Measurements from ENCODE around the gene MYO5C. TPM values are rescaled to one million over a fixed set of nuclear protein-coding genes. Genes with fewer than 3 reads are reported as not detected.

Gene MYO5C
- total and polyA plus RNA-seq, 2 of the 4 experiments (the other 2 are of a cell fraction): under 0.01 to 0.03 TPM

DNA sequence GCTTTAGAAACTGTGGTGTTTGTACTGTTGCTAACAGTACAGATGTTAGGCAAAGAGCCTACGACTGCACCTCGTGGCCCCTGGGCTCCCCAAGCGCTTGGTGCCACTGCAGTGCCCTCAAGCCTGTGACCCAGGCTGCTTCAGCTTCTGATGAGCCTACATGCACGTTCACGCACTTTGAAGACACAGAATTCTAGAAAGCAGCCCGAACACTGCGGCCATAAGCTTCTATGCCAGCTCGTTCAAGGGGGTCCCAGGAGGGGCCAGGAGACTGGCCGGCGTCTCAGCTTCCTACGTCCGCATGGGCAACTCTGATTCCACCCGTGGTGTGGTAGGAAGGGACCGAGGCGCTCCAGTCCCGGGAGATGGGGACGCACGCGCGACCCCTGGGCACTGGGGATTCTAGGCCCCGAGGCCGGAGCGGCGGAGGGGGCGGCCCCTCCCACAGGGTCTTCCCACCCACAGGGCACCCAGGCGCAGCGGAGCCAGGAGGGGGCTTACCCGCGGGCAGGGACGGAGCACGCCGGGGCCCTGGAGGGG, 653 bp downstream of the MYO5C start:
- Histone ChIP-seq H2AFZ (replicated peaks; ENCODE audit: low read length, poor library complexity) (peak overlapping the region; percentile 78), H3K27ac (ENCODE audit: insufficient read depth, low read length) (no peak overlapping the region), H2BK120ac (ENCODE audit: low read depth, low read length) (no peak overlapping the region), H2AK5ac (ENCODE audit: low read depth, low read length) (no peak overlapping the region), H2BK15ac (ENCODE audit: low read depth, low read length) (no peak overlapping the region), H4K91ac (ENCODE audit: insufficient read depth, low read depth, low read length) (no peak overlapping the region), H3K9me3 (ENCODE audit: control insufficient read depth, insufficient read depth, low read length) (no peaks in the 10 kb centered on the region), H3K23ac (ENCODE audit: low read depth, low read length) (no peak overlapping the region), H3K79me1 (ENCODE audit: low read depth in 1 of 2, low read length in 2 of 2) (no peaks in the 10 kb centered on the region), H3K4ac (ENCODE audit: low read depth, low read length) (no peak overlapping the region), H2BK5ac (ENCODE audit: low read depth, low read length, poor library complexity, severe bottlenecking) (no peak overlapping the region), H3K4me3 (ENCODE audit: insufficient read depth, low read depth, low read length) (no peak overlapping the region), H2BK20ac (ENCODE audit: low read depth, low read length) (no peak overlapping the region), H3K27me3 (ENCODE audit: control insufficient read depth, insufficient read depth, low read length) (peaks cover 43% of the 10 kb centered on the region), H3K9ac (ENCODE audit: low read depth, low read length) (no peak overlapping the region), H3K14ac (replicated peaks; ENCODE audit: low read depth, low read length) (no peak overlapping the region), H3K36me3 (ENCODE audit: control insufficient read depth, insufficient read depth, low read length) (no peaks in the 10 kb centered on the region), H3K4me2 (ENCODE audit: low read depth, low read length) (no peak overlapping the region; the same call in 1 of the 2 replicates), H2AK9ac (replicated peaks; ENCODE audit: low read depth, low read length, poor library complexity) (no peak overlapping the region), H4K20me1 (ENCODE audit: insufficient read depth, low read length) (no peaks in the 10 kb centered on the region), H4K5ac (ENCODE audit: low read depth, low read length) (no peak overlapping the region), H3K56ac (ENCODE audit: extremely low read depth, insufficient read depth, low read length) (no peak overlapping the region), H3K4me1 (ENCODE audit: control insufficient read depth, insufficient read depth, low read length) (no peaks in the 10 kb centered on the region), H4K8ac (ENCODE audit: low read depth in 2 of 2, low read length in 2 of 2) (no peak overlapping the region), H3K18ac (ENCODE audit: low read depth, low read length) (no peak overlapping the region), H3K9me1 (ENCODE audit: insufficient read depth, low read length) (no peaks in the 10 kb centered on the region)
- no TSS peak for BruUV-seq (replicated peaks)
- TF ChIP-seq, protein P1, sequence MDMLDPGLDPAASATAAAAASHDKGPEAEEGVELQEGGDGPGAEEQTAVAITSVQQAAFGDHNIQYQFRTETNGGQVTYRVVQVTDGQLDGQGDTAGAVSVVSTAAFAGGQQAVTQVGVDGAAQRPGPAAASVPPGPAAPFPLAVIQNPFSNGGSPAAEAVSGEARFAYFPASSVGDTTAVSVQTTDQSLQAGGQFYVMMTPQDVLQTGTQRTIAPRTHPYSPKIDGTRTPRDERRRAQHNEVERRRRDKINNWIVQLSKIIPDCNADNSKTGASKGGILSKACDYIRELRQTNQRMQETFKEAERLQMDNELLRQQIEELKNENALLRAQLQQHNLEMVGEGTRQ (IDR thresholded peaks at IDR 0.05; ENCODE audit: low read depth, low read length): no peak
- no peak for TF ChIP-seq POLR2A (IDR thresholded peaks at IDR 0.05; ENCODE audit: low read depth, low read length)
- no peak for TF ChIP-seq SMC3 (IDR thresholded peaks at IDR 0.05; ENCODE audit: low read depth, low read length)
- TF ChIP-seq CHD1 (IDR thresholded peaks at IDR 0.05; ENCODE audit: low read depth, low read length): no peak
- no peak for TF ChIP-seq MXI1 (IDR thresholded peaks at IDR 0.05; ENCODE audit: borderline replicate concordance, low read depth, low read length)
- TF ChIP-seq CEBPB (IDR thresholded peaks at IDR 0.05; ENCODE audit: low read depth, low read length): no peak
- no peak for TF ChIP-seq RAD21 (IDR thresholded peaks at IDR 0.05; ENCODE audit: low read length)
- TF ChIP-seq, protein P2, sequence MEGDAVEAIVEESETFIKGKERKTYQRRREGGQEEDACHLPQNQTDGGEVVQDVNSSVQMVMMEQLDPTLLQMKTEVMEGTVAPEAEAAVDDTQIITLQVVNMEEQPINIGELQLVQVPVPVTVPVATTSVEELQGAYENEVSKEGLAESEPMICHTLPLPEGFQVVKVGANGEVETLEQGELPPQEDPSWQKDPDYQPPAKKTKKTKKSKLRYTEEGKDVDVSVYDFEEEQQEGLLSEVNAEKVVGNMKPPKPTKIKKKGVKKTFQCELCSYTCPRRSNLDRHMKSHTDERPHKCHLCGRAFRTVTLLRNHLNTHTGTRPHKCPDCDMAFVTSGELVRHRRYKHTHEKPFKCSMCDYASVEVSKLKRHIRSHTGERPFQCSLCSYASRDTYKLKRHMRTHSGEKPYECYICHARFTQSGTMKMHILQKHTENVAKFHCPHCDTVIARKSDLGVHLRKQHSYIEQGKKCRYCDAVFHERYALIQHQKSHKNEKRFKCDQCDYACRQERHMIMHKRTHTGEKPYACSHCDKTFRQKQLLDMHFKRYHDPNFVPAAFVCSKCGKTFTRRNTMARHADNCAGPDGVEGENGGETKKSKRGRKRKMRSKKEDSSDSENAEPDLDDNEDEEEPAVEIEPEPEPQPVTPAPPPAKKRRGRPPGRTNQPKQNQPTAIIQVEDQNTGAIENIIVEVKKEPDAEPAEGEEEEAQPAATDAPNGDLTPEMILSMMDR (conservative IDR thresholded peaks at IDR 0.05; ENCODE audit: low read depth, low read length): no peak
- TF ChIP-seq RFX5 (IDR thresholded peaks at IDR 0.05; ENCODE audit: low read depth, low read length): no peak
- no peak for TF ChIP-seq RCOR1 (IDR thresholded peaks at IDR 0.05; ENCODE audit: insufficient replicate concordance, low read length)
- POLR2A ChIA-PET (ENCODE audit: unreplicated experiment): no interaction called here
- ATAC-seq (ENCODE audit: low read depth) (peak; percentile 32; the same call in 1 of the 2 replicates), DNase-seq (no peak)
- in situ Hi-C loops (cut with MboI; ENCODE audit: low sequenced_read_pairs): no loop called here
- CTCF ChIA-PET: interaction anchor here (0.6 kb wide), 1 partner anchor 26 kb away, joined by 6 read pairs; no protein-coding TSS in a partner anchor
- intact Hi-C loops (cut with micrococcal nuclease): no loop called here
- 21% methylated on average over 10 of the region's 32 CpGs; no CpG with 5 or more reads in 1 of the 2 experiments for WGBS, 2 experiments (ENCODE audit: extremely low coverage in 2 of 2, insufficient read length in 1 of 2)
- dilution Hi-C loops (cut with HindIII; ENCODE audit: low sequenced_read_pairs, unreplicated experiment): no loop called here
